Skeletal muscle satellite cell (primary cell): ENCODE data around the gene CAPN1. TPM values are rescaled to one million over a fixed set of nuclear protein-coding genes. Genes with fewer than 3 reads are reported as not detected.
A peak's percentile ranks its signal among the peaks of the same experiment; 100 is the strongest.
"Not testable (repeated sequence)": the region's sequence is repeated elsewhere in the genome, so short reads cannot be mapped to it uniquely, and the experiment has no call there.

Source experiments
- H3K27me3 ChIP-seq: 2 replicates; pipeline ENCODE4 v1.7.0; 2013; ENCODE audit warnings: low read length; ENCODE audit not compliant: control insufficient read depth, insufficient read depth
- H3K36me3 ChIP-seq: 2 replicates; pipeline ENCODE4 v1.7.0; 2013; ENCODE audit warnings: mild to moderate bottlenecking, control low read depth, low read length; ENCODE audit not compliant: insufficient read depth
- H3K4me1 ChIP-seq: 2 replicates; pipeline ENCODE4 v1.7.0; 2013; ENCODE audit warnings: low read length; ENCODE audit not compliant: control insufficient read depth, insufficient read depth
- H3K4me2 ChIP-seq: 2 replicates; pipeline ENCODE4 v1.7.0; 2013; ENCODE audit warnings: mild to moderate bottlenecking, low read length
- H3K4me3 ChIP-seq: 2 replicates; pipeline ENCODE4 v1.7.0; 2013; ENCODE audit warnings: low read length
- H3K9ac ChIP-seq: 2 replicates; pipeline ENCODE4 v1.7.0; 2013; ENCODE audit warnings: mild to moderate bottlenecking, low read depth, low read length, moderate library complexity
- H3K9me3 ChIP-seq: replicated peaks from 2 replicates; pipeline ENCODE4 v1.7.0; 2013; ENCODE audit warnings: mild to moderate bottlenecking, control low read depth, low read length
- small RNA-seq: library from RNA; depleted of rRNA; stranded (forward); fragments of <200 nt; gene quantifications from one replicate; pipeline ENCODE3, GENCODE V24; 2012

Gene CAPN1

GRCh38 chr11:65248184-65248710 lies 66.5 kb downstream of the CAPN1 start:
- H3K9me3 ChIP-seq, H3K9ac ChIP-seq, H3K27me3 ChIP-seq, H3K4me1 ChIP-seq, H3K4me3 ChIP-seq, H3K36me3 ChIP-seq, H3K4me2 ChIP-seq: not testable (repeated sequence)

GRCh38 chr11:65251476-65251875 lies 69.7 kb downstream of the CAPN1 start:
- no peak overlapping the region for H3K4me3 ChIP-seq
- H3K4me2 ChIP-seq, result no peak overlapping the region
- no peaks in the 10 kb centered on the region for H3K4me1 ChIP-seq
- H3K9ac ChIP-seq, result no peak overlapping the region
- no peaks in the 10 kb centered on the region for H3K36me3 ChIP-seq
- no peaks in the 10 kb centered on the region for H3K27me3 ChIP-seq
- H3K9me3 ChIP-seq, result no peaks in the 10 kb centered on the region

- no peaks in the 10 kb centered on the region for H3K27me3 ChIP-seq
- H3K9ac ChIP-seq, result no peak overlapping the region
- no peak overlapping the region for H3K4me3 ChIP-seq
- H3K36me3 ChIP-seq, result no peaks in the 10 kb centered on the region
- no peaks in the 10 kb centered on the region for H3K4me1 ChIP-seq
- no peak overlapping the region for H3K4me2 ChIP-seq
- H3K9me3 ChIP-seq, result no peaks in the 10 kb centered on the region
These were observed 73.0 kb downstream of the CAPN1 start for GRCh38 chr11:65254724-65255123.

- no peak overlapping the region for H3K4me3 ChIP-seq
- H3K4me1 ChIP-seq, result peaks cover 12% of the 10 kb centered on the region
- no peak overlapping the region for H3K9ac ChIP-seq
- H3K27me3 ChIP-seq, result no peaks in the 10 kb centered on the region
- no peaks in the 10 kb centered on the region for H3K9me3 ChIP-seq
- no peak overlapping the region for H3K4me2 ChIP-seq
- no peaks in the 10 kb centered on the region for H3K36me3 ChIP-seq
These were observed 77.3 kb downstream of the CAPN1 start for GRCh38 chr11:65258988-65259387.

GRCh38 chr11:65260302-65260701 lies 78.6 kb downstream of the CAPN1 start:
- no peak overlapping the region for H3K4me3 ChIP-seq
- no peaks in the 10 kb centered on the region for H3K36me3 ChIP-seq
- H3K27me3 ChIP-seq, result no peaks in the 10 kb centered on the region
- peaks cover 12% of the 10 kb centered on the region for H3K4me1 ChIP-seq
- no peak overlapping the region for H3K9ac ChIP-seq
- no peaks in the 10 kb centered on the region for H3K9me3 ChIP-seq
- no peak overlapping the region for H3K4me2 ChIP-seq

- H3K27me3 ChIP-seq, result no peaks in the 10 kb centered on the region
- no peaks in the 10 kb centered on the region for H3K36me3 ChIP-seq
- peaks cover 12% of the 10 kb centered on the region for H3K4me1 ChIP-seq
- H3K9me3 ChIP-seq, result no peaks in the 10 kb centered on the region
- peak overlapping the region; percentile 80 for H3K4me3 ChIP-seq
- peak overlapping the region; percentile 87 for H3K9ac ChIP-seq
- peak overlapping the region; percentile 95 for H3K4me2 ChIP-seq
These were observed 79.2 kb downstream of the CAPN1 start for GRCh38 chr11:65260756-65261590.

Small RNA genes lying within 50 kb of the gene (small RNA-seq; reads per million reads assigned to genes)
- not detected for gene HIGD1AP10
- gene PDCL2P2, result not detected
- 67.6 reads per million, percentile 96 among the genes with 10 or more reads in this experiment for gene RNU2-23P
